Stimulated activated CD8-positive, alpha-beta memory T cell treated with anti-CD3 and anti-CD28 coated beads, Interleukin-15, amount 100 ng/mL, for 24 hours (primary cell): Measurements from ENCODE around the gene ANAPC13.

Source experiments
- DNase-seq: peaks from one replicate; pipeline ENCODE4 v3.0.0-alpha.2; 2020; ENCODE audit warnings: low read depth

ANAPC13 gene, protein sequence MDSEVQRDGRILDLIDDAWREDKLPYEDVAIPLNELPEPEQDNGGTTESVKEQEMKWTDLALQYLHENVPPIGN

DNA sequence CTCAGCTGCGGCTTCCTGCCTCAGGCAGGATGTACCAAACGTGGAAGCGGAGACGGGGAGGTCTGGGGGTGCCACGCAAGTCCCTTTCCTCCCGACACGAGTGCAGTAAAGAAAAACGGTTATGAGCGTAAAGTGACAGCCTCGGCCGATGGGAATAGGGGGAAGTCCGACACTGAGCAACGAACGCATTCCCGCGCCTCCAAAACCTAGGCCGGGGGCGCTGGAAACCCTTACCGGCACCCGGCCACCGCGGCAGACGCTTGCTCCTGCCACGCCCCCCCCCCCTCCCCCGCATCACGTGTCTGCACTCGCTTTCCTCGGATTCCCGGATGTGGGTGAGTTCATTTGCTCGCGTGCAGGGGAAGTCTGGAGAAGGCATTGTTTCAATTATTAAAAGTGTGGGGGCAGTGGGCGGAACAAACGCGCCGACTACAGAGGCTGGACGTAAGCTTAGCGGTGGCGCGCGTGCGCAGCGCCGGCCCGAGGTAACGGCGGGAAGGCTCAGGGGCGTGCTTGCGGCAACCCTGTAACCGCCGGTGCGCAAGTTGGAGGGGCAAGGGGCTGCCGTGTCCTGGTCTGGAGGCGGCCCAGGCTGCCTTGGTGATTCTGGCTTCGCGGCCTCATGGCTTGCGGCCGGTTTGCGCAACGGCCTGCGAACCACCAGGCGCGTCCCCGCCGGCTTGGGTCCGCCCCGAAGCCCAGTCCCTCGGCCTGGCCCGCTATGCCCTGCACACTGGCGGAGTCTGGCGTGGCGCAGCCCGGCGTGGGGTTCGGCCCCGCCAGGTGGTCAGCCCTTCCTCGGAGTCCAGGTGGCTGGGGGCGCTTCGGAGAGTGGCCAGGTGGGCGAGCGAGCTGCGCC is at the start of gene ANAPC13, which contains the start of gene CEP63:
Gene ANAPC13 (minus strand): TSS at position 268 of the 859 bp plus-strand sequence. CDS start 3,081 bp downstream, outside the sequence.
Gene CEP63 (plus strand): TSS at position 340 of the 859 bp plus-strand sequence. CDS start 9,264 bp downstream, outside the sequence.
- DNase-seq: peak; percentile 72

DNA sequence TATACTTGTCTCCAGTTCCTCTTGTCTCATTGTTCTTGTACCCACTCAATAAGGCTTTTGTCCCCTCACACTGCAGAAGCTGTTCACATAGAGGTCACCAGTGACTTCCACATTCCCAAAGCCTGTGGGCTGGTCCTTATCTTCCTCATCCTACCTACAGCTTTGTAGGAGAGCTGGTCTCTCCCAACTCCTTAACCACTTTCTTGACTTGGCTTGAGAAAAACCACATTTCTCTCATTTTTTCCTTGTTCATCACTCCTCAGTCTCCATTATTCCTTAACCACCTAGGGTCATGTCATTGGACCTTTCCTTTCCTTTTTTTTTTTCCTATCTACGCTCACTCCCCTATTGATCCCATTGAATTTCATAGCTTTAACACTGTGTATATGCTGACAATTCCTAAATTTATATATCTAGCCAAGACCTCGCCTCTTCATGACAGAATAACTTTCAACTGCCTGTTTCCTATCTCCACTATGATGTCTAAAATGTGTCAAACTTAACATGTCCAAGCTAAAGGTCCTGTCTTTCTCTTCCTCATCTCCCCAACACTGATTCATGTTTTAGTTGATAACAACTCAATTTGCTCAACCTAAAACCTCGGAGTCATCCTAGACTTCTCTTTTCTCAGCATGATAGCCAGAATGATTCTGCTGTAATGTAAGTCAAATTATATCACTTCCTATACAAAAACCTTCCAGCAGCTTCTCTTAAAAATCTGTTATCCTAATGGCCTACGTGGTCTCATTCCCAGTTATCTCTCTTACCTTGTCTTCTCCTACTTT is 49.6 kb upstream of the ANAPC13 start:
- no peak for DNase-seq

DNA sequence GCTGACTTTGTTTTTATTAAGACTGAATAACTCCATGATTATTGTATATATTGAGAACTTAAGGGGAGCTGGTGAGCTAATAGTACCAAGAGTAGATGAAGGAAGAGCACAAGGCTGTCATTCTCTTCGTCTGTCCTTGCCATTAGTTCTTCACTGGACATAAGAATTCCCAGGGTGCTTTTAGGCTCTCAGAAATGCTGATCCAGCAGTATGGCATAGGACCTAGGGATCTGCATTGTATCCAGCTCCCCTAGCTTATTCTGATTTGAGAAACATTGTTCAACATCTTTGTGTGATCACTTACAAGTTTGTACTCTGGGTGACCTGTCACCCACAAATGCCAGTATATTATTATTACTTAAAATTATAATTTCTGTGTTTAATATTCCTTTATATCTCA is 47.7 kb upstream of the ANAPC13 start:
- no peak for DNase-seq

DNA sequence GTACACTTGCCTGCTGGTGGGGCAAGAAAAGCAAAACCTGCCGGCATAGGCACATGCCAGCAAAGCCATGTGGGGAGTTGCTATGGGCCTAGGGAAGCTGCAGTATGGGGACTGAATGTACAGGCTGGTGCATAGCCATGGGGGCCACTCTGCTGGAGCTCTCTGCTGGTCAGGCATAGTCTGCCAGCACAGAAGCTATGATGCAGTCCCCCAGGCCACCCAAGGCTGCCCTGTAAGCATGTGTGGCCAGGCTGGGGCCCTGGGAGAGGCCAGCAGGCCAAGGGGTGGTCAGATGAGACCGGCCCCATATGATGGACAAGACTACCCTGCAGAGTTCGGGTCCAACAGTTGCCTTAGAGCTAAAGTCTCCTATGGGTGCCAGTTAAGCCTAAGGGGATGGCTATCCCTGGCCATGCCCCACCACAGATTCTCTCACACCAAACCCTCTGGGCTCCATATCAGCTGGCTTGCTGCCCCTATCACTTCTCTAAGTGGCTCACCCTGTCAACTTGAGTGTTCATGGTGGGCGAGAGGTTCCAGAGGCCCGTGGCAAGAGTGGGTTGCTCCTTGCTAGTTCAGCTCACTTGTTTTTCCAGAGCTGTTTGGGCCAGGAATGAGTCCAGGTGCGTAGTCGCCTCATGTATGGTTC is 41.9 kb upstream of the ANAPC13 start:
- DNase-seq: no peak

DNA sequence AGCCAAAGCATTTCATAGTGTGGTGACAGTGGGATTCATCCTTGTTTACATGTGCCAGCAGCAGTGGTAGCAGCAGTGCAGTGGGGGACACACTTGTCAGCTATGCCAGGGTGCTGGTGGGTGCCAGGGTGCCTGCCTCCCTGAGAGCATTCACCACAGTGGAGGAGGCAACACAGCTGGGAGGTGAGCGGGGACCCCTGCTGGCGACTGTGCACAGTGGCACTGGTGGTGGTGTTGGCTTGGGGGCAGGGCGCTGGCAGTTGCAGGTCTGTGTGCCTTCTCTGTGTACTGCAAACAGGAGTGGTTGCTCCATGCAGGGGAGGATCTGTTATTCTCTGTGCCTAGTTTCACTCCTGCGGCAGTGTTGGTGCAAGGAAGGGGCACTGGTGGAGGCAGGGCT is 41.3 kb upstream of the ANAPC13 start:
- DNase-seq: no peak

DNA sequence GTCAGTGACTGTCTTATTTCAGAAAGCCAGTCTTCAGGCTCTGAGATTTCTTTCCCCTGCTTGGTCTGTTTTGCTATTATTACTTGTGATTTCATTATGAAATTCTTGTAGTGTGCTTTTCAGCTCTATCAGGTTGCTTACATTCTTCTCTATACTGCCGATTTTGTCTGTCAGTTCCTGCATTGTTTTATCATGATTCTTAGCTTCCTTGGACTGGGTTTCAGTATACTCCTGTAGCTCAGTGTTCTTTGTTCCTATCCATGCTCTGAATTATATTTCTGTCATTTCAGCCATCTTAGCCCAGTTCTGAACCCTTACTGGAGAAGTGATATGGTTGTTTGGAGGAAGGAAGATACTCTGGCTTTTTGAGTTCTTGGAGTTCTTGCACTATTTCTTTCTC is 40.5 kb upstream of the ANAPC13 start:
- no peak for DNase-seq

DNA sequence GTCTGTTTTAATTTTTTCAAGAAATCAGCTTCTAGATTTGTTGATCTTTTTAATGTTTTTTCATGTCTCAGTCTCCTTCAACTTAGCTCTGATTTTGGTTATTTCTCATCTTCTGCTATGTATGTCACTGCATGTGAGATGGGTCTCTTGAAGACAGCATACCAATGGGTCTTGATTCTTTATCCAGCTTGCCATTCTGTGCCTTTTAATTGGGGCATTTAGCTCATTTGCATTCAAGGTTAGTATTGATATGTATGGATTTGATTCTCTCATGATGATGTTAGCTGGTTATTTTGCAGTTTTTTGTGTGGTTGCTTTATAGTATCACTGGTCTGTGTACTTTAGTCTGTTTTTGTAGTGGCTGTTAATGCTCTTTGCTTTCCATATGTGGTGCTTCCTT is 39.5 kb upstream of the ANAPC13 start:
- no peak for DNase-seq

DNA sequence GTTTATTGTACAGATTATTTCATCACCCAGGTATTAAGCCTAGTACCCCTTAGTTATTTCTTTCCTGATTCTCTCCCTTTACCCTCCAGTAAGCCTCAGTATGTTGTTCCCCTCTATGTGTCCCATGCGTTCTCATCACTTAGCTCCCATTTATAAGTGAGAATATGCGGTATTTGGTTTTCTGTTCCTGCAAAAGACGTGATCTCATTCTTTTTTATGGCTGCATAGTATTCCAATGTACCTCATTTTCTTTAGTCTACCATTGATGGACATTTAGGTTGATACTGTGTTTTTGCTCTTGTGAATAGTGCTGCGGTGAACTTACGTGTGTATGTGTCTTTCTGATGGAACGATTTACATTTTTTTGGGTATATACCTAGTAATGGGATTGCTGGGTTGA is 36.8 kb upstream of the ANAPC13 start:
- DNase-seq: no peak

DNA sequence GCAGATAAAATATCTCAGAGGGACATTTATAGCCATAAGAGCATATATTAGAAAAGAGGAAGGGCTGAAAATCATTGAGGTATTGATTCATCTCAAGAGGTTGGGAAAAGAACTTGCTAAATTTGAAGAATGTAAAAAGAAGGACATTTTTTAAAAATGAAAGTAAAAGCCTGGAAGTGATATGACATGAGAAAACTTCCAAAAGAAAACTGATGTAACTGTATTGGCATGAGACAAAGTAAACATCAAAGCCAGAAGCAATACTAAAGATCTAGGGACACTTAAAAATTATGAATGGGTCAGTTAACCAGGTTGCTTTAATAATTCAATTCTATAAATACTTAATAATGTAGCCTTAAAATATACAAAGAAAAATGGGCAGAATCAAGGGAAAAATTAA is 32.0 kb upstream of the ANAPC13 start:
- no peak for DNase-seq

DNA sequence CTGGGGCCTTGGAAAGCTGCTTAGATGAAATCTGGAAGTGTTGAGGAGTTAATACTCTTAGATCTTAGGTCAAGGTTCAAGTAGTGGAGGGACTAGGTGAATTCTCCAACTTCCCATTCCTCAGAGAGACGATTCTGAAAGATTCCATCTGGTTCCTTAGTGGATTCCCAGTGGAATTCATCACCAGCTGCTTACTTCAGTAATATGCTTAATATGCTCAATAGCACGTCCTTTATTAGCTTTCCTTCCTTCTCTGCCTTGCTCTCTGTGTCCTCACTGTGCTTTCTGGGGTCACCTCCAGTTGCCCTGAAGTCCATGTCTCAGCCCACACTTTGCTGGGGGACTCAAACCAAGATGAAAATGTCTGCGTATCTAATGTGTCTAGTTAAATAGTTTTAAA is 31.1 kb upstream of the ANAPC13 start:
- no peak for DNase-seq

DNA sequence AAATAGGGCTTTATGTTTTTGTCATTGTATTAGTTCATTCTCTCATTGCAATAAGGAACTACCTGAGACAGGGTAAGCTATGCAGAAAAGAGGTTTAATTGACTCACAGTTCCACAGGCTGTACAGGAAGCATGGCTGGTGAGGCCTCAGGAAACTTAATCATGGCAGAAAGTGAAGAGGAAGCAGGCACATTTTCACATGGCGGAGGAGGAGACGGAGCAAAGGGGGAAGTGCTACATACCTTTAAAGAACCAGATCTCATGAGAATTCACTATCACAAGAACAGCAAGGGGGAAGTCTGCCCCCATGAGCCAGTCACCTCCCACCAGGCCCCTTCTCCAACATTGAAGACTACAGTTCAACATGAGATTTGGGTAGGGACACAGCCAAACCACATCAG is 25.7 kb upstream of the ANAPC13 start:
- DNase-seq: no peak

DNA sequence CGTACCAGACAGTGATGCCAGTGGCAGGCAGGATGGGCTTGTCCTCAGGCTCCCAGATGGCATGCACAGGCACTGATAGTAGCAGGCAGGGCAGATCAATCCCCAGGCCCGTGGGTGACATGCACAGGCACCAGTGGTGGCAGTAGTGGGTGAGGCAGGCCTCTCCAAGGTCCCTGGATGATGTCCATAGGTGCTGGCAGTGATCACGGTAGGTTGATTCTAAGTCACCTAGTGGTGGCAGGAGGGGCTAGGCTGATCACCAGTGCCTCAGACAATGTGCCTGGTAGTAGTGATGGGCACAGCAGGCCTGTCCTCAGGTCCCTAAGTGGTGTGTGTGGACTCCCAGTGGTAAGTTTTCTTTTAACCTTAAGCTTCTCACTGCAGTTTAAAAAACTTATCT is 19.7 kb upstream of the ANAPC13 start:
- DNase-seq: no peak

DNA sequence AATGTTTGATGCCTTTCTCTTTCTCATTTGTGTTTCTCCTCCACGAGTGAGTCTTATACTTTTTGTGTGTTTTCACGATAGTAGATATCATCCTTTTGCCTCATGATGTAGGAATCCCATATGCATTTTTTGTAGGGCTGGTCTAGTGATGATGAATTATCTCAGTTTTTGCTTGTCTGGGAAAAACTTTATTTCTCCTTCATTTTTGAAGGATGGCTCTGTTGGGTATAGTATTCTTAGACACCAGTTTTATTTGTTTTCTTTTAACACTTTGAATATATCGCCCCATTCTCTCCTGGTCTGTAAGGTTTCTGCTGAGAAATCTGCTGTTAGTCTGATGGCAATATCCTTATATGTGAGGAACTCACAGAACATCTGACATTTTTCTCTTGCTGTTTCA is 18.3 kb upstream of the ANAPC13 start:
- DNase-seq: no peak

DNA sequence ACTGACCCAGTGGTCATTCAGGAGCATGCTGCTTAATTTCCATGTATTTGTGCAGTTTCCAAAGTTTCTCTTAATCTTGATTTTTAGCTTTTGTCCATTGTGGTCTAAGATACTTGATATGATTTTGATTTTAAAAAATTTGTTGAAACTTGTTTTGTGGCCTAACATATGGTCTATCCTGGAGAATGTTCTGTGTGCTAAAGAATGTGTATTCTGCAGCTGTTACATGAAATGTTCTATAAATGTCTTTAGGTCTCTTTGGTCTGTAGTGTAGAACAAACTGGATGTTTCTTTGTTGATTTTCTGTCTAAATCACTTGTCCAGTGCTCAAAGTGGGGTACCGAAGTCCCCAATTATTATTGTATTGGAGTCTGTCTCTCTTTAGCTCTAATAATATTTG is 17.5 kb upstream of the ANAPC13 start:
- DNase-seq: no peak

DNA sequence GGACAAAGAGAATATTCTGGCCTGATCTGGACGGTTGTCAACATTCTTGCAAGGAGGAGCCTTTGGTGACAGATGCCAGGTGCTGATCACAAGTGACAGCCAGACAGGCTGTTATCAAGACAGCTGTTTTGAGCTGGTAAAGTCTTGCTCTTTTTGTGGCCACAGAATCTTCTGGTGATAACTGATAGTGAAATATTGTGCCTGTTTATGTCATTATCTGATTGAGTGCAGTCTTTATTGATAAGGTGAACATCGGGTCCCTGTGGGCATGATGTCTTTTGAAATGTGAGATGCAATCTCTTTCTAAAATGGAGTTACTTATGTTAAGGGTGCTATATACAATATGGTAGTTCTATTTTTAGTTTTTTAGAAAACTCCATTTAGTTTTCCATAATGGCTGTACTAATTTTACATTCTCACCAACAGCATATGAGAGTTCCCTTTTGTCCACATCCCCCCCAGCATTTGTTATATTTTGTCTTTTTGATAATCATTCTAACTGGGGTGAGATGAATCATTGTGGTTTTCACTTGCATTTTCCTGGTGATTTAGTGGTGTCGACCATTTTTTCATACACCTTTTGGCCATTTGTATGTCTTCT is 10.8 kb upstream of the ANAPC13 start:
- DNase-seq: no peak

DNA sequence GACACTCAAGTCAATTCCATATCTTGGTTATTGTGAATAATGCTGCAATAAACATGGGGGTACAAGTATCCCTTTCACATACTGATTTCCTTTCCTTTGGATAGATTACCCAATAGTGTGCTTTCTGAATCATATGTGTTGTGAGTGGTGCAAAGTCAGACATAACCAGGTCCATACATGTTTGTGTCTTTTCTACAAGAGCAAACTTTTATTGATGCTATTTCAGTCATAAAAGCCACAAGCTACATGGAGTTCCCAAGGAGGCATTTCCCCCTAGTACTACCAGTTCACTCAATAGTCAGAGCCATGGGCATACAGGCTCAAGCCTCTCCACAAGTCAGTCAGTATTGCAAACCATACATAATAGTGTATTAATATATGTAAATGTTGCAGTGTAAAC is 10.2 kb upstream of the ANAPC13 start:
- no peak for DNase-seq

DNA sequence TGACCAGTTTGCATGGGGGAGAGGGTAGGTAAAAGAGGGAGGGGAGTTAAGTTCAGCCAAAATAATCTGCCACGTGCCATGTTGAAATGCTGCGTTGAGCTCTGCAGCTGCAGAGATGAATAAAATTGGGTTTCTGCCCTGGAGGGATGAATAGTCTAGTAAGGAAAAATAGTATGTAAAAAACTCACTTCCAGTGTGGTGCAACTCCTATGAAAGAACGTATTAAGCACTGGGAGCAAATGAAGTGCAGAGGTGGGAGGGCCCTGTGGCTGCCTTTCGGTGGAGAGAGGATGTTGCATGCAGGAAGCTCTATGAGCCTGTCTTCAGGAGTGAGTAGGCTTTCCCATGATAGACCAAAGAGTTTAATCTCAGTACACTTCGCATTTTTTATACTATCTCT is 8.7 kb upstream of the ANAPC13 start:
- no peak for DNase-seq

DNA sequence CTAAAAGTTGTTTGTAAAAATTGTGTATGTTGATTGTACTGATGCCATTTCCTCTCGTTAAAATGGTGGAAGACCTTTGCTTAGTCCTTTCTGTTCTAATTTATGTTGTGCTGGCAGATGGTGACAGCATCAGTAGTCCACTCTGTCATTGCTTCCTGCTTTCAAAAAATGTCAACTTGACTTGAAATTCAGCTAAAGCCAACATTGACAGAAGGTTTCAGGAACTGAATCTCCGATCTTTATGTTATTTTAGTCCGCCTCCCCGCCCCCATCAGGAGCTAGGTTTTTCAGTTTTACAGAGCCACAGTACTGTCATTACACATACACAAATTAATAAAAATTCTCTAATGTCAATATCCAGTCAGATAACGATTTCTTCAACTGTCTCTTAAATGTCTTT is 1.6 kb upstream of the ANAPC13 start:
- no peak for DNase-seq

DNA sequence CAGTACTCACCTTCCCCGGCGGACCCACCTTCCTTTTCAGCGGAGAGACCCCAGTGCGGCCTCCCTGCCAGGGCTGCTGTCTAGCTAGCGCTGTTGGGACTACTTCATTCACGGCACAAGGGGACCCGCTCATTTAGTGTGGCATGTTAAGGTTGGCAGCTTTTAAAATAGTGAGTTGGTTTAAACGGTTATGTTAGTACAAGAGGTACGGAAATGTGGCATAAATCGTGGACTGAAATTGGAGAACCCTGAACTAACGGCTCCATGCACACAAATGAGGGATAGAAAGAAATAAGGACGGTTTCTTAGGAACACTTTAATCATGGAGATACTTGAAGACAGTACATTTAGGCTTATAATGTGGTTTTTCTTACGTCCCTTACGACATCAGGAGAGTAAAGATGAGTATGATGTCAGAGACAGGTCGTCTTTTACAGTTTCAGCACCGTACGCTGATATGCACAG is 824 bp upstream of the ANAPC13 start:
- DNase-seq: no peak

DNA sequence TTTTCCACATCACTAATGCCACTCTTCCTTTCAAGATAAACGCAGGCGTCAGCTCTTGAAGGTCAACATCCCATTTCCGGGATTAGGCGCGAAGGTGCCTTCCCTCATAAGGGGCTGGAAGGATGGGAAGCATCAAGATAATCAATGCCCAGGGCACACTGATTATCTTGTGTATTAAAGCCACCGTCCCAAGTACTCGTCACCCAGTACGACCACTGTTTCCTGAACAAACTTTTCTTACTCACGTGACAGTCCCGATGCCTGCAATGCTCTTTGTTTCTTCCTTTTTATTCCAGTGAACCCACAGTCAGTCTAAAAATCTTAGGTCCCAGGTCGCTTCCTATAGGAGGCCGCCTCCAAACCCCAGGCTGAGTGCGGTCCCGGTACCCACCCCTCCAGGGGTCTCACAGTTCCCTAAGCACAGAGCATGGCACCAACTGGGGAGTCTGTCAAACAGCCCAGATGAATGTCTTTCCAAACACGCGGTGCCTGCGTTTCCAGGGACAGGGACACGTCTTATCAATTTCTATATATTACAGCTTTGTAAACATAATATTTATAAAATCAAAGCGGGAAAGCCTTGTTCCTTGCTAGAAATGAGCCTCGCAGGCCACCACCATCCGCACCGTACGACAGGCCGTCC is 589 bp downstream of the ANAPC13 start:
- no peak for DNase-seq

DNA sequence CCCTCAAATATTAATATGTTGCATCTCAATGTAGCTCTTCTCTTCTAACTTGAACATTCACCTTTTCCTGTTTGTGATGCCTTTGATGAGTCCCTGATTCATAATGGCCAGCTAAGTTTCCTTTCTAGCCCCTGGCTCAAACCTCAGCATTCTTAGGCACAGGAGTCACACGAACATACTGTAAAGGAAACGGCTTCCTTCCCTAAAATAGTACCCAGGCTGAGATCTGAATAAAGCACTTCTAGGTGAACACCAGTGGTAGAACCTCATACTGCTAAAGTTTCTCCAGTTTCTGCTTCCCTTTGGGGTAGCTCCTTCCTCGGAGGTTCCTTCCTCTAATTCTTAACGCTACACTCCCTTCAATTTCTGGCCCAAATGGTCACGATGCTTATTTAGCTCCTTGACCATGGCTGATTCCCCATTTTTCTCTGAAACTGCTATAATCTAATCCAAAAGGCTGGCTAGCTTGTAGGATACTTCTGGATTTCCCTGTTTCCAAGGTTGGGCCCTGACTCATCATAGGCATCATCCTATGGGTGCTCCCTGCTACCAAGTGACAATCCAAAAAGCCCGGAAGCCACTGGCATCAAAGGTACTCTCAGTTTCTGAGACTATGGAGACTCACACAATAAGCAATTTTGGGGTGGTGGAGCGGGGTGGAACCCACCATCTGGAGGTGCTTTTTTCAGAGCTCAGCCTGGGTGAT is 2.4 kb downstream of the ANAPC13 start:
- DNase-seq: no peak
